Esophagus muscularis mucosa (tissue), 4 donors: ENCODE measurements around the gene SNAP91. TPM values are rescaled to one million over a fixed set of nuclear protein-coding genes. Genes with fewer than 3 reads are reported as not detected.

Experiments
- DNase-seq: peaks from one replicate; pipeline ENCODE4 v3.0.0-alpha.2; 2017; ENCODE audit errors: extremely low spot score
- H3K27ac ChIP-seq, 4 donors: fragments of 200-600 bp; sonication (generic); replicated peaks in 1 of 4; 1 replicate in 3 of 4; 2 replicates in 1 of 4; pipeline ENCODE4 v1.5.1; 2016 to 2019; ENCODE audit warnings: mild to moderate bottlenecking in 1 of 4
- H3K27me3 ChIP-seq, 4 donors: fragments of 200-600 bp; sonication (generic); one replicate each; pipeline versions ENCODE4 v1.5.1 to v1.6.0; 2016 to 2019
- H3K36me3 ChIP-seq, 4 donors: fragments of 200-600 bp; sonication (generic); one replicate each; pipeline ENCODE4 v1.5.1; 2016 to 2019
- H3K4me1 ChIP-seq, 4 donors: fragments of 200-600 bp; sonication (generic); one replicate each; pipeline ENCODE4 v1.5.1; 2016 to 2019
- H3K4me3 ChIP-seq, 4 donors: fragments of 200-600 bp; sonication (generic); 1 replicate in 2 of 4; 2 replicates in 2 of 4; pipeline ENCODE4 v1.5.1; 2016 to 2019; ENCODE audit warnings: mild to moderate bottlenecking in 4 of 4, moderate library complexity in 1 of 4
- H3K9me3 ChIP-seq, 4 donors: fragments of 200-600 bp; sonication (generic); 1 replicate in 3 of 4; 2 replicates in 1 of 4; pipeline ENCODE4 v1.5.1; 2016 to 2019
- CTCF ChIP-seq, 3 experiments: fragments of 200-600 bp in 2 of 3; fragments of 450-650 bp in 1 of 3; sonication (generic) in 2 of 3; IDR thresholded peaks; one replicate each; pipeline ENCODE4 v1.5.1; 2017 to 2019; ENCODE audit warnings: antibody characterized with exemption in 3 of 3, mild to moderate bottlenecking in 2 of 3, moderate library complexity in 1 of 3
- EP300 ChIP-seq: sonication (generic); formaldehyde crosslinking; IDR thresholded peaks from one replicate; pipeline ENCODE4 v1.6.1; 2017; ENCODE audit warnings: antibody characterized with exemption
- POLR2A ChIP-seq: fragments of 450-650 bp; IDR thresholded peaks from one replicate; pipeline ENCODE4 v1.6.1; 2017; ENCODE audit warnings: antibody characterized with exemption, moderate library complexity, mild to moderate bottlenecking, low read depth
- POLR2AphosphoS5 ChIP-seq, 2 donors: sonication (generic); formaldehyde crosslinking; IDR thresholded peaks; one replicate each; pipeline ENCODE4 v1.6.1; 2017; ENCODE audit warnings: antibody characterized with exemption in 2 of 2
- WGBS: methylation state at CpG from one replicate; pipeline ENCODE4 v1.1.5; 2018; 5-methylcytosine and 5-hydroxymethylcytosine counted together
- intact Hi-C: fragments of 100-400 bp; cut with DNase I; formaldehyde crosslinking; loops from one replicate; pipeline ENCODE4 v1.15.1; 2023
- total RNA-seq, 4 donors: library from RNA; depleted of rRNA; stranded (reverse); fragments of >200 nt; gene quantifications; one replicate each; pipeline versions ENCODE4 v1.1.0 to v1.2.1, GENCODE V29; 2016

SNAP91 gene
- total RNA-seq, 4 donors from 2014 or later: 1.2 to 7.1 (median 3.9) TPM

GRCh38 chr6:83597051-83597450 is 111.8 kb downstream of the SNAP91 start:
- Histone ChIP-seq H3K4me3 (no peak overlapping the region), H3K4me1 (peaks cover 0 to 6% (median 0%) of the 10 kb centered on the region in 4 donors), H3K9me3 (no peaks in the 10 kb centered on the region), H3K36me3 (no peaks in the 10 kb centered on the region), H3K27me3 (no peaks in the 10 kb centered on the region), H3K27ac (no peak overlapping the region)
- intact Hi-C loops: no loop called here
- DNase-seq: no peak
- WGBS: 48% methylated on average over 1 of the region's 1 CpG
- no peak for TF ChIP-seq POLR2AphosphoS5 (IDR thresholded peaks at IDR 0.05)
- no peak for TF ChIP-seq EP300
- no peak for TF ChIP-seq POLR2A
- no peak for TF ChIP-seq CTCF (IDR thresholded peaks at IDR 0.05)

- Histone ChIP-seq H3K9me3 (no peaks in the 10 kb centered on the region), H3K36me3 (no peaks in the 10 kb centered on the region), H3K4me3 (no peak overlapping the region), H3K4me1 (no peaks in the 10 kb centered on the region), H3K27me3 (no peaks in the 10 kb centered on the region), H3K27ac (no peak overlapping the region)
- intact Hi-C loops: no loop called here
- TF ChIP-seq EP300: no peak
- no peak for TF ChIP-seq CTCF (IDR thresholded peaks at IDR 0.05)
- no peak for TF ChIP-seq POLR2AphosphoS5 (IDR thresholded peaks at IDR 0.05)
- TF ChIP-seq POLR2A: no peak
- no peak for DNase-seq
Measured at GRCh38 chr6:83594941-83595340, 114.0 kb downstream of the SNAP91 start.

- Histone ChIP-seq H3K4me1 (no peaks in the 10 kb centered on the region), H3K4me3 (no peak overlapping the region), H3K27ac (no peak overlapping the region), H3K9me3 (no peaks in the 10 kb centered on the region), H3K27me3 (no peaks in the 10 kb centered on the region), H3K36me3 (no peaks in the 10 kb centered on the region)
- intact Hi-C loops: no loop called here
- no peak for DNase-seq
- WGBS: 94% methylated on average over 9 of the region's 9 CpGs
- no peak for TF ChIP-seq EP300
- TF ChIP-seq POLR2AphosphoS5 (IDR thresholded peaks at IDR 0.05): no peak
- TF ChIP-seq POLR2A: no peak
- TF ChIP-seq CTCF (IDR thresholded peaks at IDR 0.05): no peak
Measured at GRCh38 chr6:83593395-83593785, 115.5 kb downstream of the SNAP91 start.

- no peaks in the 10 kb centered on the region for H3K9me3 ChIP-seq
- no peaks in the 10 kb centered on the region for H3K27me3 ChIP-seq
- no peak for DNase-seq
- H3K27ac ChIP-seq: no peak overlapping the region
- TF ChIP-seq CTCF (IDR thresholded peaks at IDR 0.05) (no peak), POLR2AphosphoS5 (IDR thresholded peaks at IDR 0.05) (no peak), POLR2A (no peak), EP300 (no peak)
- H3K4me3 ChIP-seq: no peak overlapping the region
- no peaks in the 10 kb centered on the region for H3K36me3 ChIP-seq
- H3K4me1 ChIP-seq: no peaks in the 10 kb centered on the region
- intact Hi-C loops: no loop called here
- WGBS: 81% methylated on average over 2 of the region's 2 CpGs
Measured at GRCh38 chr6:83592770-83593394, 116.0 kb downstream of the SNAP91 start.

GRCh38 chr6:83590416-83590815 is 118.5 kb downstream of the SNAP91 start:
- WGBS: 5% methylated on average over 1 of the region's 1 CpG
- H3K27me3 ChIP-seq: no peaks in the 10 kb centered on the region
- H3K4me1 ChIP-seq: no peaks in the 10 kb centered on the region
- no peak for DNase-seq
- intact Hi-C loops: no loop called here
- TF ChIP-seq POLR2AphosphoS5 (IDR thresholded peaks at IDR 0.05) (no peak), POLR2A (no peak), EP300 (no peak), CTCF (IDR thresholded peaks at IDR 0.05) (no peak)
- H3K36me3 ChIP-seq: no peaks in the 10 kb centered on the region
- H3K4me3 ChIP-seq: no peak overlapping the region
- no peak overlapping the region for H3K27ac ChIP-seq
- H3K9me3 ChIP-seq: no peaks in the 10 kb centered on the region
